ENCODE measurements around the gene MDP1. TPM values are rescaled to one million over a fixed set of nuclear protein-coding genes. Genes with fewer than 3 reads are reported as not detected.

MDP1 gene
- total and polyA plus RNA-seq, 2 experiments from 2014 or later = 9.8 to 31.1 TPM

GRCh38 chr14:24179961-24180796 is 35.7 kb downstream of the MDP1 start:
- H3K79me2 ChIP-seq (replicated peaks; ENCODE audit: insufficient read depth) = no peaks in the 10 kb centered on the region
- no peaks in the 10 kb centered on the region; the same call in 1 of the 2 replicates for H4K20me1 ChIP-seq (replicated peaks; ENCODE audit: insufficient read depth)
- no peak for TF ChIP-seq JUNB (IDR thresholded peaks at IDR 0.05; ENCODE audit: unreplicated experiment)
- TF ChIP-seq POLR2AphosphoS5 (IDR thresholded peaks at IDR 0.05; ENCODE audit: low read depth) = no peak
- TF ChIP-seq ZNF462 (CRISPR knock-in tag; IDR thresholded peaks at IDR 0.05) = no peak
- no peak for TF ChIP-seq EZH2 (IDR thresholded peaks at IDR 0.05; ENCODE audit: low read depth, unreplicated experiment)
- TF ChIP-seq STAT1 (IDR thresholded peaks at IDR 0.05; ENCODE audit: unreplicated experiment) = no peak
- no peak for TF ChIP-seq REST (IDR thresholded peaks at IDR 0.05; ENCODE audit: unreplicated experiment)
- no peak for TF ChIP-seq EZH2phosphoT487 (IDR thresholded peaks at IDR 0.05; ENCODE audit: unreplicated experiment)
- DNase-seq (ENCODE audit: low spot score) (no peak), ATAC-seq (no peak)
- Mint-ChIP-seq H3K36me3 (ENCODE audit: low read depth) (peaks cover 69% of the 10 kb centered on the region), H3K4me1 (no peaks in the 10 kb centered on the region), H3K4me3 (no peak overlapping the region), H3K9me3 (peaks cover 3% of the 10 kb centered on the region; the same call in 2 of the 3 replicates), H3K27me3 (ENCODE audit: insufficient read depth, low read depth, poor library complexity) (peaks cover 29% of the 10 kb centered on the region), H3K27ac (no peak overlapping the region)
- H3K27me3 ChIP-seq (ENCODE audit: insufficient read depth) = no peaks in the 10 kb centered on the region
- no peaks in the 10 kb centered on the region for H3K4me1 ChIP-seq (ENCODE audit: insufficient read depth)
- H3K4me3 ChIP-seq = no peak overlapping the region
- H3K4me2 ChIP-seq = no peak overlapping the region
- H3K36me3 ChIP-seq (ENCODE audit: insufficient read depth) = no peaks in the 10 kb centered on the region; the same call in 1 of the 2 replicates
- no peak overlapping the region for H3K27ac ChIP-seq (ENCODE audit: low read depth)
- H3F3A ChIP-seq (replicated peaks; ENCODE audit: low read depth) = no peaks in the 10 kb centered on the region
- no peak overlapping the region for H2AFZ ChIP-seq
- H3K9me2 ChIP-seq (ENCODE audit: insufficient read depth) = no peaks in the 10 kb centered on the region
